DND-41 (cell line): ENCODE results near the gene PPP3CA.

ENCODE experiments used
- ATAC-seq: fragments of 200-7000 bp; cut with Tn5 transposase; 3 replicates; pipeline ENCODE4 v1.9.1; 2021; ENCODE audit warnings: low read depth; ENCODE audit not compliant: insufficient read depth
- DNase-seq: peaks from one replicate; pipeline ENCODE4 v3.0.0-alpha.2; 2020
- H2AFZ ChIP-seq: 2 replicates; pipeline ENCODE4 v1.6.0; 2012; ENCODE audit warnings: low read depth, low read length
- H3K27ac ChIP-seq: 2 replicates; pipeline ENCODE4 v1.5.1; 2012; ENCODE audit warnings: low read length, inconsistent platforms
- H3K27me3 ChIP-seq: fragments of 200-600 bp; sonication (generic); 2 replicates; pipeline ENCODE4 v1.6.0; 2012; ENCODE audit warnings: low read length, mild to moderate bottlenecking, inconsistent platforms; ENCODE audit not compliant: insufficient read depth, poor library complexity
- H3K36me3 ChIP-seq: 2 replicates; pipeline ENCODE4 v1.5.1; 2012; ENCODE audit warnings: low read length, inconsistent platforms; ENCODE audit not compliant: insufficient read depth
- H3K4me1 ChIP-seq: 2 replicates; pipeline ENCODE4 v1.5.1; 2012; ENCODE audit warnings: mild to moderate bottlenecking, low read length; ENCODE audit not compliant: insufficient read depth
- H3K4me2 ChIP-seq: 2 replicates; pipeline ENCODE4 v1.6.0; 2012; ENCODE audit warnings: mild to moderate bottlenecking, moderate library complexity, low read length, inconsistent platforms; ENCODE audit not compliant: insufficient read depth
- H3K4me3 ChIP-seq, 2 experiments: fragments of 200-600 bp in 1 of 2; shearing (Covaris generic) in 1 of 2; 2 replicates each; pipeline ENCODE4 v1.5.1; 2012 to 2016; ENCODE audit warnings: inconsistent platforms in 2 of 2, low read length in 2 of 2, mild to moderate bottlenecking in 2 of 2, low read depth in 1 of 2, moderate library complexity in 1 of 2
- H3K79me2 ChIP-seq: 2 replicates; pipeline ENCODE4 v1.6.0; 2012; ENCODE audit warnings: low read length, inconsistent platforms; ENCODE audit not compliant: insufficient read depth
- H3K9ac ChIP-seq: 2 replicates; pipeline ENCODE4 v1.6.0; 2012; ENCODE audit warnings: low read depth, mild to moderate bottlenecking, inconsistent platforms, low read length, moderate library complexity
- H3K9me3 ChIP-seq: 2 replicates; pipeline ENCODE4 v1.5.1; 2012; ENCODE audit warnings: low read length, moderate library complexity, mild to moderate bottlenecking, inconsistent platforms; ENCODE audit not compliant: insufficient read depth, severe bottlenecking
- H4K20me1 ChIP-seq: 2 replicates; pipeline ENCODE4 v1.6.0; 2012; ENCODE audit warnings: low read length; ENCODE audit not compliant: insufficient read depth
- CTCF ChIP-seq: IDR thresholded peaks from 2 replicates; pipeline ENCODE4 v1.5.1; 2012; ENCODE audit warnings: borderline replicate concordance, low read length, moderate library complexity, mild to moderate bottlenecking; ENCODE audit not compliant: poor library complexity, severe bottlenecking; ENCODE audit errors: extremely low read depth
- EZH2 ChIP-seq: IDR thresholded peaks from 3 replicates; pipeline ENCODE4 v1.6.1; 2012; ENCODE audit warnings: borderline replicate concordance, low read depth, mild to moderate bottlenecking, moderate library complexity, low read length, inconsistent platforms; ENCODE audit not compliant: severe bottlenecking

The PPP3CA gene

GRCh38 chr4:101115887-101116286 lies 231.4 kb downstream of the PPP3CA start:
- TF ChIP-seq EZH2 (no peak), CTCF (no peak)
- no peaks in the 10 kb centered on the region for H3K27me3 ChIP-seq
- H3K4me1 ChIP-seq: no peaks in the 10 kb centered on the region
- no peaks in the 10 kb centered on the region for H3K9me3 ChIP-seq
- ATAC-seq: no peak
- no peak for DNase-seq
- H3K36me3 ChIP-seq: no peaks in the 10 kb centered on the region
- H3K9ac ChIP-seq: no peak overlapping the region
- no peak overlapping the region for H3K4me2 ChIP-seq
- no peaks in the 10 kb centered on the region for H4K20me1 ChIP-seq
- H3K79me2 ChIP-seq: peaks cover 2% of the 10 kb centered on the region; the same call in 1 of the 2 replicates
- no peak overlapping the region for H3K27ac ChIP-seq
- H3K4me3 ChIP-seq: no peak overlapping the region
- H2AFZ ChIP-seq: no peak overlapping the region

GRCh38 chr4:101114936-101115372 lies 232.4 kb downstream of the PPP3CA start:
- H3K79me2 ChIP-seq: no peaks in the 10 kb centered on the region
- no peak overlapping the region for H2AFZ ChIP-seq
- no peaks in the 10 kb centered on the region for H3K27me3 ChIP-seq
- no peak overlapping the region for H3K27ac ChIP-seq
- TF ChIP-seq CTCF (no peak), EZH2 (no peak)
- H3K4me3 ChIP-seq: no peak overlapping the region
- H3K36me3 ChIP-seq: no peaks in the 10 kb centered on the region
- H3K9me3 ChIP-seq: no peaks in the 10 kb centered on the region
- no peak for DNase-seq
- no peaks in the 10 kb centered on the region for H3K4me1 ChIP-seq
- H3K9ac ChIP-seq: no peak overlapping the region
- no peak overlapping the region for H3K4me2 ChIP-seq
- H4K20me1 ChIP-seq: no peaks in the 10 kb centered on the region
- ATAC-seq: no peak

- Histone ChIP-seq H3K4me2 (peak overlapping the region; percentile 46), H4K20me1 (no peaks in the 10 kb centered on the region), H3K36me3 (no peaks in the 10 kb centered on the region), H3K27me3 (no peaks in the 10 kb centered on the region), H3K4me3 (no peak overlapping the region), H3K4me1 (peaks cover 34% of the 10 kb centered on the region), H3K27ac (peak overlapping the region; percentile 79), H2AFZ (no peak overlapping the region), H3K79me2 (0 out of 2 replicates have a peak, but pooled peaks cover 3% of the 10 kb centered on the region), H3K9me3 (no peaks in the 10 kb centered on the region), H3K9ac (peak overlapping the region; percentile 31)
- ATAC-seq (no peak), DNase-seq (no peak)
- TF ChIP-seq EZH2: no peak
- no peak for TF ChIP-seq CTCF
Measured at GRCh38 chr4:101104312-101105052, 242.8 kb downstream of the PPP3CA start.
